ENCODE data around the gene RPL19.

RPL19 gene

DNA sequence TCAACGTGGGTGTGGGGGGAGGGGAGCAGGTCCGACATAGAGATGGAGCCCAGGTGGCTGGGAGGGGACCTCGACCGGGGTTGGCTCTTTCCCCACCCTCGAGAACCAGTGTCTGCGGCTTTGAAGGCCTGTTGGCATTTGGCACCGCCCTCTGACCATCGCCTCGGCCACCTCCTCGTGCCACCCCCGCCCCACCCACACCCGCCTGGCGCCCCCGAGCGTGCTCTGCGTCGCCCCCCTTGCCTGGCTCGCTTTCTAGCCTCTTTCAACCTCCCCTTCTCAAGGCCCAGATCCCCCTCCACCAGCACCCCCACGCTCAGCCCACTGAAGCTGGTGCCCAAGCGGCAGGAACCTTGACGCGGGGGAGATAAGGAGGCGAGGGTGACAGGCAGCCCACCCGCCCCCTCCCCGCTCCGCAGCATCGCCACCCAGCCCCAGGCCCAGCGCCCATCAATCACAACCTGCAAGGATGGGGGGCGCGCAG lies 3.2 kb upstream of the RPL19 start:
- no peak for DNase-seq (ENCODE audit: low read depth in 1 of 2, low spot score in 1 of 2)

DNA sequence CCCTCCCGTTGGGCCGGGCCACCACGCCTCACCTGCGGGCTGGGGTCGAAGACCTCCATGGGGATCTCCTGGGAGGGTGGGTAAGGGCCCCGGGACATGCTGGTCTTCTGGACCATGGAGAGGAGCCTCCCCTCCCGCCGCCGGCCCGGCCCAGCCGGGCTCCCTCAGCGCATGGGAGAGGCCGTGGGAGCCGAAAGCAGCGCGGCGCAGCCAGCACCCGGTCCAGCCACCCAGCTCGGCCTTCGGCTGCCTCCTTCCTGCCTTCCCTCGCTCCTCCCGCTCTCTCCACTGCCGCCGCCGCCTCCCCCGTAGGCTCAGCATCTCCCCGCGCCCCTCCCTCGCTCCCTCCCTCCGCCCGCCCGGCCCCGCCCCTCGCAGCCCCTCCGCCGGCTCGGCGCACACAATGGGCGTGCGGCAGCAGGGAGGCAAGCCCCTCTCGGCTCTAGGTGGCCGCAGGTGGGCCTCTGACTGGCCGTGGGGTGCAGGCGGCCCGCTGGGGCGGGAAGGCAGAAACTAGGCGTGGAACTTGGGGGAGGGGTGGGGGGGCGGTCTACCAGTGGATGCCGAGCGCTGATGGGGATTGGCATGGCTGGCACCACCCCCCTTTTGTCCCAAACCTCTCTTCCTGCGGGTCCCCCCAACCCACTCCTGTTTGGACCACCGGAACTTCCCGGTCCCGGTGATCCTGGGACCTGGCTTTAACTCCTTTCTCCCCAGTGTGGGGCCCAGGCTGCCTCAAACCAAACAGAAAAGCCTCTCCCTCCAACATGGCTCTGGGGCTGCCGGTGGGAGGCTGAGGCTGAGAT lies 2.5 kb upstream of the RPL19 start, which contains the start of gene CACNB1:
Gene CACNB1 (minus strand): TSS at position 290 of the 806 bp plus-strand sequence. CDS start 174 bp downstream, at position 116.
- DNase-seq (ENCODE audit: low read depth in 1 of 2, low spot score in 1 of 2), result peak; percentile 40 to 60

DNA sequence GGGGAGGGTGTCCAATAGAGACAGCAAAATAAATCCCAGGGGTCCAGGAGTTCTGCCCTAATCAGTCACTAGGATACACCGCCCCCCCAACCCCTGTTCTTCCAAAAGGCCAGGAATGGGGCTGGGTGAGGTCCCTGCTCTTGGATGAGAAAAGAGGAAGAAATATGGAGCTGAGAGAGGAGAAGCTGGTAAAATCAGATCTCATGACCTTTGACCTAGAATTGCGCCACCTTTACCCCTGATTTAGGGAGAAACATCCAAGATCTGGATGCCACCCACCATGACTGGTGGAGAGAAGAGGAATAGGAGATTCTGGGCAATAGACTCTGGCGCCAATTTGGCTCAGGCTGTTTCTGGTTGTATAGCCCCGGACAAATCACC lies 1.9 kb upstream of the RPL19 start:
- no peak for DNase-seq (ENCODE audit: low read depth in 1 of 2, low spot score in 1 of 2)

DNA sequence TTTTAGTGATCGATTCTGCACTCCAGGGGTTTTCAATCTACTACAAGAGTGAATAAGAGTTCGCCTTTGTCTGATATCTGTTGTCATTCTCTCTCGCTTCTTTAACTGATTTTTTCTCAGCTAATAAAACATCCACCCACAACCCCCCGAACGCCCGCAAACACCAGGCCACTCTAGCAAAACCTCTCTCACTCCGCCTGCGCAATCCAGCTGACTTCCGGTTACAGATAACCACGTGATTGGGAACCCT lies 338 bp upstream of the RPL19 start:
- peak; percentile 70 to 78 for DNase-seq (ENCODE audit: low read depth in 1 of 2, low spot score in 1 of 2)

DNA sequence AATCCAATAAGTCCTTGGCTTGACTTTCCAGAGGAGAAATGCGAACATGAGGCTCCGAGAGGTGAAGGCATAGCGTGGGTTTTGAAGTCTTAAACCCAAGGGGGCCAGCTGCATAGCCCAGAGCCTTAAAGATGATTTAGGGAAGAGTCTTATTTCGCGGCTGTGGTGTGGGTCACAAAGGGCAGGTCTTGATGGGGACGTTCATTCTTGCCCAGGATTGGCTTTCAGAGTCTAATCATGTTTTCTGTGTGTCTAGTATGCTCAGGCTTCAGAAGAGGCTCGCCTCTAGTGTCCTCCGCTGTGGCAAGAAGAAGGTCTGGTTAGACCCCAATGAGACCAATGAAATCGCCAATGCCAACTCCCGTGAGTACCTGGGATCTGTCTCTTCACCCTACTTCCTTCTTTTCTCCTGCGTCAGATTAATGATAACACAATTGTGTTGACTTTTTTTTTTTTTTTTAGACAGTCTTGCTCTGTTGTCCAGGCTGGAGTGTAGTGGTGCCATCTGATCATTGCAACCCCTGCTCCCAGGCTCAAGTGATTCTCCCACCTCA lies 951 bp downstream of the RPL19 start:
- no peak for DNase-seq (ENCODE audit: low read depth in 1 of 2, low spot score in 1 of 2)

DNA sequence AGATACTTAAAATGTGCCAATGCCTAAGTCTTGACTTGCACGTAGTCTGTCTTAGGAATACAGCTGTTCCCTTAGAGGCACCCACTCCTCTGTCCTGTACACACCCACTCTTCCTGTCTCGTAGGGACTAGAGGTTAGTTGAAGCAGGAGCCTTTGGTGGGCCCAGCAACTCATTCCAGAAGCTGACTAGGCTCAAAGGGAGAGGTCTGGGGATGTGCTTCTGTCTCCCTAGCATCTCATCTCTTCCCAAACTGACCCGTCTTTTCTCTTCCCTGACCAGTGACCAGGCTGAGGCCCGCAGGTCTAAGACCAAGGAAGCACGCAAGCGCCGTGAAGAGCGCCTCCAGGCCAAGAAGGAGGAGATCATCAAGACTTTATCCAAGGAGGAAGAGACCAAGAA lies 4.2 kb downstream of the RPL19 start:
- DNase-seq (ENCODE audit: low read depth in 1 of 2, low spot score in 1 of 2), result no peak

DNA sequence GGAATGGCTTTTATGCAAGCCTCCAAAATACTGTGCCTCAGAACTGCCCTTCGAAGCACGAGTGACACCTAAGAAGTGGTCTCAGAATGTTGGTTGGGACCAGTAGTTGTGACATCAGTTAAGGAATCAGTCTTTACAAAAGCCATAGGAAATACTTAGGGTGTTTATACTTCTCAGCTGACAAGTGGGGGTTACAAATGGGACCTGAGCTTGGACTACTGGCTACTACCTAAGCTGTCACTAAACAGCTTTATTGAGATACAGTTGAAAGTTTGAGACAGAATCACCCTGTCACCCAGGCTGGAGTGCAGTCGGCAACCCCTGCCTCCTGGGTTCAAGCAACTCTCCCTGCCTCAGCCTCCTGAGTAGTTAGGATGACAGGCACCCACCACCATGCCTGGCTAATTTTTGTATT lies 5.0 kb downstream of the RPL19 start:
- no peak for DNase-seq (ENCODE audit: low read depth in 1 of 2, low spot score in 1 of 2)

DNA sequence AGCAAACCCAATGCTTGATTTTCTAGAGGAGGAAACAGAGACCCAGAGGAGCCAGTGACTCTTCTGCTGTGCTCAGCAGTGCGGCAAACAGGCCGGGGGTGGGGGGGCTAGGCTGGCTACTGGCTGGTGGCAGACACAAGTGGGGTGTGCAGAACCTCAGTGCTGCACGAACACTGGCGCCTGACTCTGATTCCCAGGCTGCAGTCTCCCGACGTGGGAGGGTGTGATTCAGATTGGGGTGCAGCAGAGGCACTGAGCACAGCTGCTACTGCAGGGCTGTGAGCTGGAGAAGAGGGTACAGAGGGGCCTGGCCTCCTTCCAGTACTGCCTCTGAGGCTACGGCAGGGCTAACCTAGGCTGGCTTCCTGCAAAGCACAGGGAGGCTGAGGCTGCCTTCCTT lies 8.1 kb downstream of the RPL19 start:
- DNase-seq (ENCODE audit: low read depth in 1 of 2, low spot score in 1 of 2), result no peak

DNA sequence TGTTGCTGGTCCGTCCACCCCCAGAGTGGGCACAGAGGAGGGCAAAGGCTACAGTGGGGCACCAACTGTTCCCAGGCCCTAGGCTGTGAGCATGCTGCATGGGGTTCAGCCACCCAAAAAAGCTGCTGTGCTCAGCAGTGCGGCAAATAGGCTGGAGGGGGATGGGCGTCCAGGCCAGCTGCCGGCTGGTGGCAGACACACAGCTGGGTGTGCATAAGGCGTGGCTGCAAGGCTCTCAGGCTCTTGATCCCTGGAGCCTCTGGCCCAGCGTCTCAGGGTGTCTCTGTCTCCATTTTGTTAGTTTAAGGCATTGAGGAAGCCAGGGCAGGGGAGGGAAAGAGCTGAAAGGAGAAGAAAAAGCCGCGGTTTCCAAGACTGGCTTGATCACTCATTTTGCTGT lies 8.8 kb downstream of the RPL19 start:
- DNase-seq (ENCODE audit: low read depth in 1 of 2, low spot score in 1 of 2), result no peak

DNA sequence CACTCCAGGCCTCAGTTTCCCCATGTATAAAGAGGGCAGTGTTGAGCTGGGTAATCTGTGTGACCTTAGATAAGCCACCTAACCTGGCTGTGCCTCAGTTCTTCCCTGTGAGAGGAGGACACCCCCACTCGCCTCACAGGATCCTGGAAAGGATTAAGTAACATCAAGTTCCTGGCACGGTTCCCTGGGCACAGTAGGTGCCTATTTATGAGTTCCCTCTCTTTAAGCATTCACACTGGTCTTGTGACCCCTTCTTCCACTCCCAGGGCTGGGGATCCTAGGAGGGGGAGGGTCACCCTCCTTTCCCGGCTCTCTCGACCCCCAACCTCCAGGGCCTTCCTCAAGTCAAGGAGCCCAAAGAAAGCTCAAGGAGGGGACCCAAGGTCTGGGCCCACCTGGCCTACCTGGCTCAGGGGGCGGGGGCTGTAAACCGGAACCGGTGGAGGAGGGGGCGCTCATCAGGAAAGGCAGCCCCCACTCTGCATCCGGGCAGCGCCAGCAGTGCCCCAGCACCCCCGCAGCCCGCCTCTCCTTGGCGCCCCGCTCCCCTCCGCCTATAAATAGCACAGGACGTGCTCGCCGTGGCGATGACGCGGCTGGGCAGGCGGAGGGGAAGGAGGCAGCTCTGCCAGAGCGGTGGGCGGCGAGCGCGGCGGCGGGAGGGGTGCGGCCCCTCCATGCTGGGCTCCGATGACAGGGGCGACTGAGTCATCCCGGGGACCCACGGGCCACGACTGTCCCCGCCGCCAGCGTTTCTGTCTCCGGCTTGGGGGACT lies 9.4 kb downstream of the RPL19 start:
- peak in 1 of 2 donors; percentile 60 for DNase-seq (ENCODE audit: low read depth in 1 of 2, low spot score in 1 of 2)

DNA sequence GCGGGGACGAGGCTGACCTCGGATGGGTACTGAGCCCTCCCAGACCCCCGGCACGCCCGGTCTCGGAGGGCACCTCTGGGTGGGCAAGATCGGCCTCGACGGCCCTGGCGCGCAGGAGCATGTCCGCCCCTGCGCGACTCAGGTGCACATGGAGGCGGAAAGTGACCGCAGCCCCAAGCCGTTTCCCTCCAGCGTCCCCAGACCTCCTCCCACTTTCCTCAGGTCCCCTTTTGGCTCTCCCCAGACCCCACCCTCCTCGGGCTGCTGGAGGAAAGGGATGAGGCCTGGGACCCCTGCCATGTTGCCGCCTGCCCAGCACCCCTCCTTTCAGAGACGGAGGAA lies 10.0 kb downstream of the RPL19 start:
- DNase-seq (ENCODE audit: low read depth in 1 of 2, low spot score in 1 of 2), result no peak

DNA sequence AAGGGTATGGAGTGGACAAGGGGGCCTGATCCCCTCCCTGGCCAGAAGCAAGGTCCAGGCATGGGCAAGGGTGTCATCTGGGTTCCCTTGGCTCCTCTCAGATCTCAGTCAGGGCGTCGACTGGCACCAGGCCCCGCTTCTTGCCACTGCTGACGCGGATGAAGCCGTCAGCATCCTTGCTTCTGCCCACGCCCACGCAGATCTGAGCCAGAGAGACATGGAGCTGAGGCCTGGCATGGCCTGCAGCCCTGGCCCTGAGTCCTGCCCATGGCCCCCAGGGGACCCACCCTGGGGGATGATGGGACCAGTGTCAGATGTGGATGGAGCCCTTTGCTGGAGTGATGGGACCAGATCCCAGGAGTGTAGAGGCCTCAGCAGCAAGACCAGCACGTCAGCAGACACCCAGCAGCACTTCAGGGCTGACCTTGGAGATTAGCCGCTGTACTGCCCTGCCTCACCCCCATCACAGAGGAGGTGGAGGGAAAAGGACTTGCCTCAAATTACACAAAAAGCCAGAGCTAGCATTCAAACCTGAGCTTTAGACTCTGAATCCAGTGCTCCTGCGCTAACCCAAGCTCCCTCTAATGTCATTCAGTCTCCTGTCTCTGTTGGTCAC lies 12.2 kb downstream of the RPL19 start:
- no peak for DNase-seq (ENCODE audit: low read depth in 1 of 2, low spot score in 1 of 2)

DNA sequence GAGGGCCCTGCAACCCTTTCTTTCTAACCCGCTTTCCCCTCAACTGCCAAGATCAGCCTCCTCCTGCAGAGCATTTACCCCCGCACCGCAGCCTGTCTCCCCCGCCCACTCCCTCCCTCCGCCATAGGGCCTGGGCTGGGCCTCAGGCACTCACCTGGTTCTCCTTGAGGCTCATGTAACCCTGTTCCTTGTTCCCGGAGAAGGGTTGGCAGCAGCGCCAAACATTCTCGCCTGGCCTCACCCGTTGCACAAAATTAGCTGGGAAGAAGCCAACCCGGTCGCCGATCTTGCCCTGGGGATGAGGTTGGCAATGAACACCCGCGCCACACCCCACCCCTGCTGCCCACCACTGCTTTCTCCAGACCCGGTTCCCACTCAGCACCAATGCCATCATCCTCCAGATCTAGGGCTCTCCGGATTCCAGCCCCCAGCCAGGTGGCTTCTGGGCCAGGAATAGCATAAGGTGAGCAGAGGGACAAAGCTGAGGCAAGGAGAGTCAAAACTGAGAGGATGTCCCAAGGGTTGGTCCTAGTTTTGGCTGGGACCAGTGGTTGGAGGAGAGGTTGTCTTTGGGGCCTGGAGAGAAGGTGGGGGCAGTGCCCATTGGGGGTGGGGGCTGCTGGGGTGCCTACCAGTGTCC lies 12.9 kb downstream of the RPL19 start:
- no peak for DNase-seq (ENCODE audit: low read depth in 1 of 2, low spot score in 1 of 2)

DNA sequence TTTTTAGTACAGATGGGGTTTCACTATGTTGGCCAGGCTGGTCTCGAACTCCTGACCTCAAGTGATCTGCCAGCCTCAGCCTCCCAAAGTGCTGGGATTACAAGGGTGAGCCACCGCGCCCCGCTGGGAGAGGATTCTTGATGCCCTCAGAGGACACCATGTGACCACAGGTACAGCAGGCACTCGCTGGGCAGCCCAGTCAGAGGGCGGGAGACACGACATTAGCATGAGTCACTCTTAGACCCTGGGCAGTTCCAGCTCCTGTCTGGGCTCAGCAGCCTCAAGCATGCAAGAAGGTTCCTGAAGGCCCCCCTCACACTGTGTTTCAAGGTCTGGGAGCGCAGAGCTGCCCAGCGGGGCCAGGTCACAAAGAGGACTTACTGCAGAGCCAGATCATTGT lies 13.8 kb downstream of the RPL19 start:
- no peak for DNase-seq (ENCODE audit: low read depth in 1 of 2, low spot score in 1 of 2)

DNA sequence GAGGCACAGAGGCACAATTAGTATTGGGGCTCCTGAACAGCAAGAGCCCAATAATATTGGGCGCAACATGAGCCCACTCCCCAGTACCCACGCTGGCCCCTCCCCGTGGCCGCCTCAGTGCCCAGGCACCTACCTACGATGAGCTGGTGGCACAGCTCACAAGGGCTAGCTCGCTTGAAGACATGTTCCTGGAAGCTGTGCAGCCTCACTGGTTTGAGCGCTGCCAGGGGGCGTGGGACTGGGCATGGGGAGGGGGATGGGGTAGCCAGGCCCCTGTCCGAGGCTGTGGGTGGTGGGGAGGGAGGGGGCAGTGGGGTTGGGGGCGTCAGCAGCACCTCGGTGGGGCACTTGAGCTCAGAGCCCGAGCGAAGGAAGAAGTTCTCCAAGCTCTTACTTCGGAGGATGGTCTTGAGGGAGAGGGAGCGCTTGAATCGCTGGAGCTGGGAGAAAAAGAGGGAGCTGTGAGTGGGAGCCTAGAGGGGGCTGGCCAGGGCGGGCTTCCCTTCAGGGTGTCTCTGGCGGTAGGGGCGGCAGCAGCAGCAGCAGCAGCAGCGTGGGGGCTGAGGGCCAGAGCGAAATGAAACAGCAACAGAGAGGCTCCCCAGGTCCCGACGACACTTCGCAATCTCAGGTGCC lies 17.8 kb downstream of the RPL19 start:
- no peak for DNase-seq (ENCODE audit: low read depth in 1 of 2, low spot score in 1 of 2)

DNA sequence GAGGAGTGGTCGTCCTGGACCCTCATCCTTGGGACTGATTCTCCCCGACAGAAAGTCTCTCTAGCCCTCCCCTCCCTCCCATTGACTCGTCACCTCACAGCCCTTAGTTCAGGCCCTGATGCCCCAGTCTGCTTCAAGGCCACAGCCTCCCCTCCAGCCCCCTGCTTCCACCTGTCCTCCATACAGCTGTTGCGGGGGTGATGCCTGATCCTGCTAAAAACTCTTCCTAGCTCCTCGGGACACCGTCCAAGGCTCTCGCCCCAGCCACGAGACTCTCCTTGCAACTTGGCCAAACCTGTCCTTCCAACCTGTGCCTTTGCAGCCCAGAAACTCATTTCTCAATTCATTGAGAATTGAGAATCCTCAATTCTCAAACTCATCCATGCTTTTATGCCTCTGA lies 18.8 kb downstream of the RPL19 start:
- no peak for DNase-seq (ENCODE audit: low read depth in 1 of 2, low spot score in 1 of 2)

DNA sequence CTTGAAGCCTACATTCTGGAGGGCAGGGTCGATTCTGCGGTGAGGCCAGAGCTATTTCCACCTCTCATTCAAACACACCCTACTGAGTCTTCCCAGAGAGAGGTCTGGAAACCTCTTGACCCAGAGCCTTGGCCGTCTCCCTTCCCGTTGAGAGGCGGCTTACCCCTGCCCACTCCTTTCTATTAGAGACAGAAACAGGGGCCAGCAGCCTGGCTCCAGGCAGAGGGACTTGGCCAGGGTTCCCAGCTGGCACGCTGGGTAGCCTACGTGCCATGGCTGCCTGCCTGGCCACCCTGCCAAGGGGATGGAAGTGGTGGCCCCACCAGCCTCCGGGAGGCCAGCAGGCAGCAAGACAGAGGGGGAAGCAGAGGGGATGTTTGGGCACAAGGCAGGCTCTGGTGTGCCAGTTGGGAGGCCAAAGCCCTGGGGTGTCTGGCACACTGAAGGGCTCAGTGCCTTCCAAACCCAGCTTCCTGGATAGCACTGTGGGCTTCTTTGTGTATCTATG lies 19.6 kb downstream of the RPL19 start:
- DNase-seq (ENCODE audit: low read depth in 1 of 2, low spot score in 1 of 2), result no peak

DNA sequence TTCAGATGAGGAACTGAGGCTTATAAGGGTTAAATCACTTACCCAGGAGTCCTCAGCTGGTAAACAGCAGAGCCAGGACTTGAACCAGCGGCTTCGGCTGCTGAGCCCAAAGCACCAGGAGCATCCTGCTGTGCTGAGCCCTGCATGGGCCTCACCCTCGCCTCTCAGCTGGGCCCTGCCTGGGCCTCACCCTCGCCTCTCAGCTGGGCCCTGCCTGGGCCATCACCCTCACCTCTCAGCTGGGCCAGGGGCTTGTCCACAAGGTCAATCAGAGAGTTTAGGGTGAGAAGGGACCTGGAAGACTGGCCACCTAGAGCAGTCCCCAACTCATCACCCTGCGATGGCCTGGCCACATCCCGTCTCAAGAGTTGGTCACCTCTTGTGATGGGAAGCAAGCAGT lies 21.5 kb downstream of the RPL19 start:
- no peak for DNase-seq (ENCODE audit: low read depth in 1 of 2, low spot score in 1 of 2)

DNA sequence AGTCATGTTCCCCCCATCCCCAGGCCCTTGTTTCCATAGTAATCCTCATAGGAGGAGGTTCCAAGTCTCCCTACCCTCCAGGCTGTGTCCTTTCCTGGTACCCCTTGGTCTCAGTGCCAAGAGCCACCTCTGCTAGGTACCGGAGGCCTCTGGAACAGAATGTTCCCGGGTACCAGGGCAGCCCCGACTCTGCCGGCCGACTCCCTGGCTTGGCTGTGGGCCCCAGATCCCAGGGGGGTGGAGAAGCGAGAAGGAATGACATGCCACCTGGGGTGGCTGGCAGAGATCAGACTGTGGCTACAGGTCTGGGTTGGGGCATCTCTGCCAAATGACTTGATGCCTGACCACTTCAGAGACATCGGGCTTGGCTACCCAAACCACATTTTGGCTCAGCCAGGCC lies 22.1 kb downstream of the RPL19 start:
- DNase-seq (ENCODE audit: low read depth in 1 of 2, low spot score in 1 of 2), result no peak

DNA sequence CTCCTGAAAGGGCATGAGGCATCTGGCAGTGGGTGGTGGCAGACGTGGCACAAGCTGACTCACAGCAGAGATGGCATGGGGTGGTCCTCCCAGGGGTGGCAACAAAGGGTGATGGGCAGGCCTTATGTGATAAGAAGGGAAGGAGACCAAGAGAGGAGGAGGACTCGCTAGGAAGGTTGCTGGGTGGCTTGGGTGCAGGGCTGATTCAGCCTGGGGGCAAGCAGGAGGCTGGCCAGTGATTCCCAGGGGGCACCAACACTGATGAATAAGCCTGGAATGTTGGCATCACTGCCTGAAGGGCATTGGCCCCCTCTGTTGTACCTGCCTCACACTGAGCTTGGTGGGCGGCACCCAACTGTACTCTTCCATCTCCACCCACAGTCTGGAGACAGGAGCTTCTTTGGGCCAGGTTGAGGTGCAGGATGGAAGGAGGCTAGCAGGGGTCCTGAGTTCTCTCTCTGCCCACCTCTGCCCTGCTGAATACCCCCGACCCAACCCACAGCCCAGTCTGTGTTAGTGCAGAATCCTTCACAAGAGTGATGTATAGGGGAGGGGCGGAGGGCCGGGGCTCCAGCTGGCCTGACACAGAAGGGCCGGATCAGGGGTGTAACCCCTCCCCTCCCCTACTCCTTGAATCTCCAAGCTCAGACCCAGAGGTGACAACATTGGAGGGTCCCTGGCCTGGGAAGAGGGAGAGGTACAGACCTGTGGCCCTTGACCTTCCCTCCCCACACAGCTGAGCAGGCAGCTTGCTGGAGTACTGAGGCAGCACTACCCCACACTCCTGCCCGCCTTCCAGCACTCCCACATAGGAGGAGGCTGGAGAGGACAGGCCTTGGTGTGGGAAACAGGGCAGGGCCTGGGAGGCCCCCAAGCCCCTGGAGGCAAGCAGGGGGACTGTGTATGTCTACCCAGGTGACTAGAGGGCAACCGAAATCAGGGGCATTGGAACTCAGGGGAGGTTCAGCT lies 23.1 kb downstream of the RPL19 start:
- DNase-seq (ENCODE audit: low read depth in 1 of 2, low spot score in 1 of 2), result no peak
